ENCODE data around the gene NELL1. TPM values are rescaled to one million over a fixed set of nuclear protein-coding genes. Genes with fewer than 3 reads are reported as not detected.

The NELL1 gene
- total RNA-seq, 1 donor from 2014 or later, result not detected

- TF ChIP-seq CTCF (IDR thresholded peaks at IDR 0.05), result no peak
- Mint-ChIP-seq H3K36me3 (ENCODE audit: low read depth) (no peaks in the 10 kb centered on the region), H3K4me1 (no peaks in the 10 kb centered on the region), H3K9me3 (no peaks in the 10 kb centered on the region), H3K27me3 (no peaks in the 10 kb centered on the region), H3K4me3 (no peak overlapping the region), H3K27ac (no peak overlapping the region)
- ATAC-seq (ENCODE audit: low read depth), result no peak
- POLR2A ChIA-PET, result no interaction called here
- CTCF ChIA-PET, result no interaction called here
- intact Hi-C loops (cut with micrococcal nuclease), result no loop called here
- no peak for DNase-seq
These were observed 113.8 kb downstream of the NELL1 start for GRCh38 chr11:20783220-20783619.

GRCh38 chr11:20790622-20791021 lies 121.2 kb downstream of the NELL1 start:
- Mint-ChIP-seq H3K4me3 (no peak overlapping the region), H3K36me3 (ENCODE audit: low read depth) (no peaks in the 10 kb centered on the region), H3K27me3 (no peaks in the 10 kb centered on the region), H3K4me1 (no peaks in the 10 kb centered on the region), H3K9me3 (peaks cover 2% of the 10 kb centered on the region), H3K27ac (no peak overlapping the region)
- intact Hi-C loops (cut with micrococcal nuclease), result no loop called here
- ChIA-PET POLR2A (no interaction called here), CTCF (no interaction called here)
- ATAC-seq (ENCODE audit: low read depth) (no peak), DNase-seq (no peak)
- TF ChIP-seq CTCF (IDR thresholded peaks at IDR 0.05), result no peak

- POLR2A ChIA-PET, result no interaction called here
- CTCF ChIA-PET, result interaction anchor here (0.6 kb wide), 1 partner anchor 230 kb away, joined by 3 read pairs; no protein-coding TSS in a partner anchor
- no peaks in the 10 kb centered on the region for H3K36me3 Mint-ChIP-seq (ENCODE audit: low read depth)
- H3K9me3 Mint-ChIP-seq, result peaks cover 2% of the 10 kb centered on the region
- ATAC-seq (ENCODE audit: low read depth) (no peak), DNase-seq (no peak)
- H3K27ac Mint-ChIP-seq, result no peak overlapping the region
- H3K4me3 Mint-ChIP-seq, result no peak overlapping the region
- H3K27me3 Mint-ChIP-seq, result no peaks in the 10 kb centered on the region
- no peaks in the 10 kb centered on the region for H3K4me1 Mint-ChIP-seq
- no peak for TF ChIP-seq CTCF (IDR thresholded peaks at IDR 0.05)
- intact Hi-C loops (cut with micrococcal nuclease), result no loop called here
These were observed 125.6 kb downstream of the NELL1 start for GRCh38 chr11:20795005-20795404.

- H3K36me3 Mint-ChIP-seq (ENCODE audit: low read depth), result no peaks in the 10 kb centered on the region
- no peaks in the 10 kb centered on the region for H3K27me3 Mint-ChIP-seq
- DNase-seq (no peak), ATAC-seq (ENCODE audit: low read depth) (no peak)
- no peak overlapping the region for H3K27ac Mint-ChIP-seq
- CTCF ChIA-PET, result no interaction called here
- intact Hi-C loops (cut with micrococcal nuclease), result no loop called here
- no peak for TF ChIP-seq CTCF (IDR thresholded peaks at IDR 0.05)
- H3K9me3 Mint-ChIP-seq, result peaks cover 28% of the 10 kb centered on the region
- POLR2A ChIA-PET, result no interaction called here
- no peak overlapping the region for H3K4me3 Mint-ChIP-seq
- no peaks in the 10 kb centered on the region for H3K4me1 Mint-ChIP-seq
These were observed 138.9 kb downstream of the NELL1 start for GRCh38 chr11:20808328-20808727.

GRCh38 chr11:20821046-20821445 lies 151.7 kb downstream of the NELL1 start:
- intact Hi-C loops (cut with micrococcal nuclease), result no loop called here
- Mint-ChIP-seq H3K4me1 (no peaks in the 10 kb centered on the region), H3K4me3 (no peak overlapping the region), H3K27me3 (no peaks in the 10 kb centered on the region), H3K36me3 (ENCODE audit: low read depth) (no peaks in the 10 kb centered on the region), H3K27ac (no peak overlapping the region), H3K9me3 (no peaks in the 10 kb centered on the region)
- DNase-seq, result no peak
- CTCF ChIA-PET, result no interaction called here
- no peak for ATAC-seq (ENCODE audit: low read depth)
- POLR2A ChIA-PET, result no interaction called here
- no peak for TF ChIP-seq CTCF (IDR thresholded peaks at IDR 0.05)
